ENCODE data around the gene TLE4.
"Not testable (repeated sequence)": the region's sequence is repeated elsewhere in the genome, so short reads cannot be mapped to it uniquely, and the experiment has no call there.

Gene TLE4

DNA sequence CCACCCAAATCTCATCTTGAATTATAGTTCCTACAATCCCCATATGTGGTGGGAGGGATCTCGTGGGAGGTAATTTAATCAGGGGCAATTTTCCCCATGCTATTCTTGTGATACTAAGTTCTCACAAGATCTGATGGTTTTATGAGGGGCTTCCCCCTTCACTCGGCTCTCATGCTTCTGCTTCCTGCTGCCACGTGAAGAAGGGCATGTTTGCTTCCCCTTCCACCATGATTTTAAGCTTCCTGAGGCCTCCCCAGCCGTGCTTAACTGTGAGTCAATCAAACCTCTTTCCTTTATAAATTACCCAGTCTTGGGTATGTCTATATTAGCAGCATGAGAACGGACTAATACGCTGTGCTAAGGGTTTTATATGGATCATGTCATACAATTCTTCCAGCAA lies 72.3 kb downstream of the TLE4 start:
- TF ChIP-seq, protein P1, sequence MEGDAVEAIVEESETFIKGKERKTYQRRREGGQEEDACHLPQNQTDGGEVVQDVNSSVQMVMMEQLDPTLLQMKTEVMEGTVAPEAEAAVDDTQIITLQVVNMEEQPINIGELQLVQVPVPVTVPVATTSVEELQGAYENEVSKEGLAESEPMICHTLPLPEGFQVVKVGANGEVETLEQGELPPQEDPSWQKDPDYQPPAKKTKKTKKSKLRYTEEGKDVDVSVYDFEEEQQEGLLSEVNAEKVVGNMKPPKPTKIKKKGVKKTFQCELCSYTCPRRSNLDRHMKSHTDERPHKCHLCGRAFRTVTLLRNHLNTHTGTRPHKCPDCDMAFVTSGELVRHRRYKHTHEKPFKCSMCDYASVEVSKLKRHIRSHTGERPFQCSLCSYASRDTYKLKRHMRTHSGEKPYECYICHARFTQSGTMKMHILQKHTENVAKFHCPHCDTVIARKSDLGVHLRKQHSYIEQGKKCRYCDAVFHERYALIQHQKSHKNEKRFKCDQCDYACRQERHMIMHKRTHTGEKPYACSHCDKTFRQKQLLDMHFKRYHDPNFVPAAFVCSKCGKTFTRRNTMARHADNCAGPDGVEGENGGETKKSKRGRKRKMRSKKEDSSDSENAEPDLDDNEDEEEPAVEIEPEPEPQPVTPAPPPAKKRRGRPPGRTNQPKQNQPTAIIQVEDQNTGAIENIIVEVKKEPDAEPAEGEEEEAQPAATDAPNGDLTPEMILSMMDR (IDR thresholded peaks at IDR 0.05; ENCODE audit: insufficient read depth, low read depth, low read length, missing control alignments) = no peak
- DNase-seq (ENCODE audit: low read depth) = no peak
- no peak overlapping the region for H3K4me3 ChIP-seq (ENCODE audit: low read depth, low read length)

DNA sequence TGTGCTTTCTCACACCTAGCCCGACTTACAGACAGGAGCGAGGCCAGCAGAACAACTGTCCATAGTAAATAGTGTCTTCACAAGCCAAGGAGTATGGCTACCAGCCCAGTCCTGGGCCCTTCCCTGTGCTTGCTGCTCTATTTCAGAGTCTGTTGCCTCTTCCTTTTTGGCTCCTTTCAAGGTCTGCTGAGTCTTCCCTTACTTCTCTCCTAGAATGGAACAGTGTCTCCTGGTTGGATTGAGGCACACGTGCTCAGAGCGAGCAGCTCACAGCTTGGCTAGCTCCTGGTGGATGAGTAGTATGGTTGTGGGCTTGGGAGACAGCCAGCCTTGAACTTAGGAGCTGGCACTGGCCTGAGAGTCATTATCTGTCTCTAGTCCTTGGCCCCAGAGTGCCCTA lies 72.8 kb downstream of the TLE4 start:
- no peak for DNase-seq (ENCODE audit: low read depth)
- TF ChIP-seq, protein P1 (IDR thresholded peaks at IDR 0.05; ENCODE audit: insufficient read depth, low read depth, low read length, missing control alignments) = no peak
- H3K4me3 ChIP-seq (ENCODE audit: low read depth, low read length) = no peak overlapping the region

DNA sequence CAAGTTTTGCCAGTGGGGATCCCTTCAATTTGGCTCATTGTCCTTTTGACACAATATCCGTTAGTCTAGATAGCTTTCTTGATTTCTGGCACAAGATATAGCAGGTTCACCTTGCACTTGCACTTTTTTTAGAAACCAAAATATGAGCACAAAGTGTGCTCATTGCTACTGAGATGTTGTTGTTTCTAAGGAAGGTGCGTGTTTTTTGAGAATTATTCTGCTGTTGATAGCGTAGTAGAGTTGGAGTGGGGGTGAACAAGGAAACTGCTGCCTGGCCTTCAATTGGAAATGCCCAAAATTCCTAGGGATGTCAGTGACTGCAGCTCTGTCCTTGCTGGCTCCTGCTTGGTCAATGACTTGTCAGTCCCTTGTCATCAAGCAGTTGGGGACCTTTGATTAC lies 73.3 kb downstream of the TLE4 start:
- TF ChIP-seq, protein P1 (IDR thresholded peaks at IDR 0.05; ENCODE audit: insufficient read depth, low read depth, low read length, missing control alignments) = no peak
- H3K4me3 ChIP-seq (ENCODE audit: low read depth, low read length) = no peak overlapping the region
- DNase-seq (ENCODE audit: low read depth) = no peak

GRCh38 chr9:79646096-79646495 lies 74.3 kb downstream of the TLE4 start:
- TF ChIP-seq, protein P1 (IDR thresholded peaks at IDR 0.05; ENCODE audit: insufficient read depth, low read depth, low read length, missing control alignments) = no peak
- no peak overlapping the region for H3K4me3 ChIP-seq (ENCODE audit: low read depth, low read length)
- no peak for DNase-seq (ENCODE audit: low read depth)

DNA sequence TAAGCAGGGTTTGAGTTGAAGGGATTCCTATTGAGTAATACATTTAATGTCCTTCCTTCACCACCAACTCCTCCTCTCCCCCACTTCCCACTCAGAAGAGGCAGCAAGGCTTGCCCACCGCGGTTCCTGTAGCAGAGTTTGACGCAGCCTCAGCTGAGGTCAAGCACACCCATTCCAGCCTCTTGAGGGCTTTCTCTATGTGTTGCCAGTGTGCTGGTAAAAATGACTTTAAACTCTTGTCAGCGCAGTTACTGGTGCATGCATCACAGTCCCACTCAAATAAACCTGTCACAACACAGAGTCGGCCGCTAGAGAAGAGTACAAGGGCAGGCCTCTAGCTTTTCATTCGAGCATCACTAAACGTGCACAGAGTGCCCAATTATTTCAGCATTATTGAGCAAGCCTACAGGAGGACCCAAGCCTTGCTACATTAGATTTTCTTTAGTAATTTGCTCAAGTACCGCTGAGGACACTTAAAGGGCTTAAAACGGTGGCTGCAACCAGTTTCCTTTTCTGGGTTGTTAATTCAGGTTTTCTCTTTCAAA lies 79.6 kb downstream of the TLE4 start:
- TF ChIP-seq, protein P1 (IDR thresholded peaks at IDR 0.05; ENCODE audit: insufficient read depth, low read depth, low read length, missing control alignments) = no peak
- no peak for DNase-seq (ENCODE audit: low read depth)
- H3K4me3 ChIP-seq (ENCODE audit: low read depth, low read length) = no peak overlapping the region

- no peak overlapping the region for H3K4me3 ChIP-seq (ENCODE audit: low read depth, low read length)
- TF ChIP-seq, protein P1 (IDR thresholded peaks at IDR 0.05; ENCODE audit: insufficient read depth, low read depth, low read length, missing control alignments) = no peak
- DNase-seq (ENCODE audit: low read depth) = no peak
These were observed 80.8 kb downstream of the TLE4 start for GRCh38 chr9:79652598-79652997.

GRCh38 chr9:79654591-79655382 lies 83.0 kb downstream of the TLE4 start:
- not testable (repeated sequence) for DNase-seq (ENCODE audit: low read depth); H3K4me3 ChIP-seq (ENCODE audit: low read depth, low read length)
